HK-2 (cell line): Measurements from ENCODE around the gene NFATC2.

Experiments used
- DNase-seq: peaks from one replicate; pipeline ENCODE4 v3.0.0-alpha.2; 2018; ENCODE audit not compliant: unreplicated experiment

The NFATC2 gene

GRCh38 chr20:51412951-51413481 lies 129.5 kb downstream of the NFATC2 start:
- DNase-seq, result no peak

DNA sequence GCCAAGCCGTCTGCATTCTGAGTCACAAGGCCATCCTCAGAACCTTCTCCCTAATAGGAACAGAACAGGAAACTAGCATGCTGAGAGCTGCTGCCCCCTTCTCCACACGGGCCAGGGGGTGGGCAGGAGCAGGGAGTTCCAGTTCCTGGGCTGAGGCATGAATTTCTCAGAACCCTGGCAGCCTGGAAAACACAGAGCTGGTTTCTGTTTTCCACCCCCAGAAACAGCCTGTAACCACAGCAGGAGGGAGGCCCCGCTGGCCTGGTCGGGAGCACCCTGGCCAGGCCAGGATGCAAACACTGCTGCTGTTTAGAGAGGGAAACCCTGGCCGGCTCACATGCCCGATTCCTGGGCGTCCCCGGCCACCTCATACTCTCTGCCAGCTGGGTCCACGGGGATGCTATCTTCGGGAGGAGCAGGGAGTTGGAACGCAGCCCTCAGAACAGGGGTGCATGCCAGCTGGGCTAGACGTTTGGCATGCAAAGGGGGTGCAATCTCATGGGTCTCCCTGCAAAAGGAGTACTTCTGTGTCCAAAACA lies 130.1 kb downstream of the NFATC2 start:
- no peak for DNase-seq

DNA sequence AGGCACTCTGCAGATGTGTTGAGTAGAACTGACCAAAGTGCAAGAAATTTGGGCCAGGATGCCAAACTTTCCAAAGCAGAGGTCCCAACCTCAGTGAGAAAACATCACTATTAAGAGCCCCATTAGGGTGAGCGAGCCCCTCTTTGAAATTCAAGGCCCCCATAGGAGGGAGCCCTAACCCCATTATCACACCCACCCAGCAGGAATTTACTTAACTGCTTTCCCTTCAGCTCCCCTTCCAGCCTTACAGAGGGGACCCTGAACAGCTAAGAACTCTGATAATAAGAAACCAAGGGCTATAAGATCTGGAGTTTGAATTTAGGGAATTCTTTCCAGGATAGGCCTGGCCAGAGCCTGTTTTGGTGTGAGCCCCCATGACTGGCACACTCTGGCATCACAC lies 130.6 kb downstream of the NFATC2 start:
- DNase-seq, result no peak

DNA sequence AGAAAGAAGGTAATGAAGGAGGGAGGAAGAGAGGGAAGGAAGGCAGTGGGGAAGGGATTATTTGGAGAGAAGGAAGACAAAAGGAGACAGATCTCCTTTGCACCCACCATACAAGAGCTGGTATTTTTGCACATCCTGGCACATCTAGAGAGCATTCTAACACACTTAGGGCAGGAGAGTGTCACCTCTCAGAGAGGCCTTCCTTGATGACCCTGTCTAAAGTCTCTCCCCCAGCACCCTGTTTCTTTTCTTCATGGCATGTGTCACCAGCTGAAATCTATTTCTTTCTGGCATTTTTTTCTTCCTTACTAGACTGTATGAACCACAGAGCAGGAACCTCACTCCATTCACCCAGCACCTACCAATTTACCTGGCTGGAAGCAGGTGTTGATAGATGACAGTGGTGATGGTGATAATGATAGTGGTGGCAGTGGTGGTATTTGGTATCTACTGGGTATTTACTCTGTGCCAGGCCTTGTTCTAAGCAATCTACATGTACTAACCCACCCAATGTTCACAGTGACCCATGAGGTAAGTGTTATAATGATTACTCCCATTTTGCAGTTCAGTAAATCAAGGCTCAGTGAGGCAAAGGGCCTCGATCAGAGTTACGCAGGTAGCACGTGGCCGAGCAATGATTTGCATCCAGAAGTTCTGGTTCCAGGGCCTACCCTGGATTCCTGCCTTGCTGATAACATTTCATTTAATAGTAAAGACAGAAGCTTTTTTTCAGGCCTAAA lies 131.8 kb downstream of the NFATC2 start:
- no peak for DNase-seq

DNA sequence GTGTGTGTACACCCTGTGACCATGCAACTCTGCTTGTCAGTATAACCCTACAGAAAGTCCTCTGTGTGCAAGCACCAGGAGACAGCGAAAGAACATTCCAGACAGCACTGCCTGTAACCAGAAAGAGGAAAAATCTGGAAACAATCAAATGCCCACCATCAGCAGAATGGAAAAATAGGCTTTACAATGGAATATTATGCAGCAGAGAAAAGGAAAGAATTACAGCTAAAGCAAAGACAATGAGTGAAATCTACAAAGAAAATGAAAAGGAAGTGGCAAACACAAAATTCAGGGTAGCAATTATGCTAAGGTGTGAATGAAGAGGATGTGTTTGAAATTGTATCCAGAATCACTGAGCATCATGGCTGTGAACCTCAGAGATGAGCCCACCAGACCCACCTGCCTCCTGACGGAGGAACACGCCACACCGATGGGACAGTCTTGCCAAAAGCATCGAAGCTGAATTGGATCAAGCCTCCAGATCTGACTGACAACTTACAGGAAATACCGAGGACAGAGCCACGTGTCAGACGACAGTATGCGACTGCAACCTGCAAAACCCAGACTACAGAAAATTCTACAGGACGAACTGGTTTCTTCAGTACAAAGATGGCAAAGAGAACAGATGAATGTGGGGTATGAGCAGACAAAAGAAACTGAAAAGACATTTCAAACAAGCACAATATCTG lies 133.2 kb downstream of the NFATC2 start:
- DNase-seq, result no peak

DNA sequence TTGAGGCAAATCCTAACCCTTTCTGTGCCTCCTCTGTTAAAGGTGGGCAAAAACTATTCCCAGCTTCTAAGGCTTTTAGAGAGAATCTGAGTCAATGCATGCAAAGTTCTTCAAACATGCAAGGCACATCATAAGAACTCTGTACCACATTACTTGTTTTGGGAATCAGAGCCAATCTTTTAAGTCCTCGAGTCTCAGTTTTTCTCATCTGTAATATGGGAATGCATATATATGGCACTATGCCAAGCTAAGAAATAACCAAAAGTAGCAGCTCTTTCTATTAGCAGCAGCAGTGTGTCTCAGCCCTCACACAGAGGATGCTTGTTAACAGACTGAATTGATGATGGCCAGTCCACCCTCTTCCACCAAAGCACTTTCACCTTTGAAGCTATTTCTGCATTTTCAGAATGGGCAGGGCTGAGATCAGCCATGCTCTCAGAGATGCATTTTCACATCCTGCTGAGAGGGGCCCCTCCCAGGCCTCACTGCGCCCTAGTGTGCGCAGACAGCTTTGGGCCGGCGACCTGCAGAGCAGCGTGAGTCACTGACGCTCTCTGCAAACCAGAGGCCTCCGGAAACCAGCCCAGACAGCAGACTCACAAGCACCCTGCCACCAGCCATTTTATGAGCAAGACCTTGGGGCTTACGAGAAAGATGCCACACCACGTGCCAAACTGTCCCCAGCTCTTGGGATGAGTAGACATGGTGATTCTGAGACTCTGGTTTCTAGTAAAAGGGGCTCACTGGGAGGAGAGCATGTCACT lies 138.0 kb downstream of the NFATC2 start:
- DNase-seq, result no peak

DNA sequence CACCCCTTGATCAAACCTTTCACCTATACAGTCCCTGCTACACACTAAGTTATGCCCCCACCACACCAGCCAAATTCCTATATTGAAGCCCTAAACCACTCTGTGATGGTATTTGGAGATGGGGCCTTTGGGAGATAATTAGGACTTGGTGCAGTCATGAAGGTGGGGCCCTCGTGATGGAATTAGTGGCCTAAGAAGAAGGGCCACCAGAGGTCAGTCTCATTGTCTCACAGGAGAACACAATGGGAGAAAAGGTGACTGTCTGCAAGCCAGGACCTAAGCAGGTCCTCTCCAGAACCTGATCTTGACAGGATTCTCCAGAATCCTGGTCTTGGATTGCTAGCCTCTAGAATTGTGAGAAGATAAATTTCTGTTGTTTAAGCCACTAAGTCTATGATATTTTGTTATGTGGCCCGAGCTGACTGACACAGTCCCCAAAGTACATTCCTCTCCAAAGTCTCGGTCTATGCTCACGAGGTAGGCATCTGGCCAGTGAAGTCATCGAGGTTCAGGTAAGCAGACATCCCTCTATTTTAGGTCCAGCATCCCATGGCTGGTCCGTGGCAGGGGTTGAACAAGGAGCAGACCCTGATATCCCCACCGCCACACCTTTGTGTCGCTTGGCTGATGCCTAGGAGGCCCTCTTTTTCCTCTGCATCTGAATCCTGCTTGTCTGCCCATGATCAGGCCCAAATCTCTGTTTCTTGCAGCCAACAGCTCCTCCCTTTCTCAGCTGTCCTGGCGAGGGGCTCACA lies 138.9 kb downstream of the NFATC2 start:
- DNase-seq, result no peak

- no peak for DNase-seq
Observed at GRCh38 chr20:51402201-51402600, 140.3 kb downstream of the NFATC2 start.

DNA sequence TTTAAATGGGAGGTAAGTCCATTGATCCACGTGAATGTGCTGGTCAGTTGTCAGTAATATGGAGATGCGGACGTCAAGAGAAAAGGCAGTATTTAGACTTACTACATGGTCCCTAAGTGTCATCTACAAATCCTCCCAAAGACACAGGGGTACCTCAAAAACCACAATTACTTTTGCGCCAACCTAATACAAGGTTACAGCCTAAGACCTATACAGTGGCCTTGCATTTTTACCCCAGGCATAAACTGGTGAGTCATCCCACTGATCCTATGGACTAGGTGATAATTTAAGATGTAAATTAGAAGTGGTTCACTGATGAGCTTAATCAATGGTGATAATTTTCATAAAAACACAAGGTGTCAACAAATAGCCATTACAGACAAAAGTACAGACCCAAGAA lies 141.0 kb downstream of the NFATC2 start:
- DNase-seq, result no peak

DNA sequence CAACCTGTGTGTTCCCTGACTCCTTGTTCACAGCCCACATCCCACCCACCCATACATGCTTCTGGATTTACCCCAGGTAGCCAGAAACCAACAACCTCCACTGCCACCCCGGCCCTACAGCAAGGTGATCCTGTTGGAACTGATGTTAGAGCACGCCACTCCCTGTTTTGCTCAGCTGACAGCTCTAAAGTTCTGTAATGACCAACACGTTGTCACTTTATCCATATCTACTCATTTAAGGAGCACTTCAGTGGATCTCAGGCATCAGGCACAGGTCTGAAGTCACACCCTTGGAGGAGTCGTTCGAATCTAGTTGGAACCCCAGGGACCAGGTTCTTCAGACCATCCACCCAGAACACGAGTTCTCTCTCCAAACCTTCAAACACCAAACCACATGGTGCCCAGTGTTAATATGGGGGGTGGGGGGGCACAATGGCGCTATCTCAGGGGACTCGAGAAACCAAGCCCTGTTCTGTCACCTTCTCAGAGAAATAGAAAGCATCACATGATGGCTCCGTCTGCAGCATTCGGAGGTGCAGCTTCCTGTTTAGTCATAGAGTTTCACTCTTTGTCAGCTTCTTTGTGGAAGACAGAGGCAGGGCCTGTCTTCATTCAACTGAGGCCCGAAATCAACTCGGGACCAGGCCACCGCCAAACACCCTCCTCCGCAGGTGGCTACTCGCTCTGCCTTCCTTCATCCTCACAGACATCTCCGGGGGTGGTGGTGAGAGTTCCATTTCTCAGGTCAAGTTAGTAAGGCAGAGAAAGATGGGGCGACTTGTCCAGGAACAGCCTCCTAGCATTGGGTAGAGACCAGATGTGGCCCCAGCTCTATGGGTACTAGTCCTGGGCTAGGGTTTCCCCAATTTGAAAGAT lies 142.2 kb downstream of the NFATC2 start:
- DNase-seq, result no peak

DNA sequence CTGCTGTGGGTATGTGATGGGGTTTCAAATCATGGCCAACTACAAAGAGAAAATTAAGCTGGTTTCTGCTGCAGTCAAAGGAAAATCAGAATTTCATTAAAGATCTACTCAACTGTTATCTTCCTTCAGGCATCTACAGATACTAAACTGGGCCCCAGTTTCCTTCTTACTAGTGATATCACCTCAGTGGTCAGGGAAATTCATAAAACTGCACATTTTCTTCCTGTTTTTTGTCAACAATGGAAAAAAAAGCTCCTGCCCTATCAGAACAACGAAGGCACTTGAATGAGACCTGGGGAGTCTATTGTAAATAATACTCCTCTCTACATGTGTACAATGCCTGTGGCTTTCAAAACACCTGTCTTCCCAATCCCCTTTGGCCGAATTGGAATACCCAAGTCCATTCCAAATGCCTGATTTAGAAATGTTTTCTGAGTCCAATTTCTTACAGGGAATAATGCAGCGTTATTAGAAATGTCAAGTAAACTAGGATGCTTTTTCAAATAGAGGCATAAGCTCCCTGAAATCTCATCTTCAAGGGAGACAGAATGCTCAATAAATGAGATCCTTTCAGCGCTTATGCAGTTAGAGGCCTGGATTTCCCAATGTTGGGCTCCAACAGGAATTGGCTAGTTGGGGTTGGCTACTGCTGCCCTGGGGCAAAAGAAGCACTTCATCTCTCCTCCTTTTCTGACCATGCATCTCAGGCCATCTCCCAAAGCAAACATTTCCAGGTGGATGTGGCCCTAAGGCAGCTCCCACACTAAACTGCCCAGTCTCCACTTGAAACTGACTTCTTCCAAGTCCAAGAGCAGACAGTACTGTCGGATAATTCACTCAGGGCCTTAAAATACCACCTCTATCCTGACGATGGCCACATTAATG lies 143.3 kb downstream of the NFATC2 start:
- DNase-seq, result no peak

DNA sequence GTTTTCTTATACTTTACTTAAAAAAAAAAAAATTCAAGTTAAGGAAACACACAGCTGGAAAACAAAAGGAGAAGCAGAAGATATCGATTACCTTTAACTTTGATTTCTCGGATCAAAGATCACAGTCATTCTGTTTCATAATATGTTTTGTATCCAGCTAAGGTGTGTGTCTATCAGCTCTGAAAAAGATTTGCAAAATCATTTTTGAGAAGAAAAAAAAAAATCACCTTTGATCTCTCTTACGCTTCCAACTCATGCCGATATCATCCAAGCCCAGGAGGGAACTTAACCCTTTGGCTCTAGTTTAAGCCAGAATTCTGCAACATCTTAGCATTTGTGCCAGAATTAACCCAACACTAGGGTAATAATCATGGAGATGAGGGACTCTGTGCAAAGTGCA lies 144.0 kb downstream of the NFATC2 start:
- no peak for DNase-seq

- no peak for DNase-seq
Observed at GRCh38 chr20:51398083-51398482, 144.4 kb downstream of the NFATC2 start.

DNA sequence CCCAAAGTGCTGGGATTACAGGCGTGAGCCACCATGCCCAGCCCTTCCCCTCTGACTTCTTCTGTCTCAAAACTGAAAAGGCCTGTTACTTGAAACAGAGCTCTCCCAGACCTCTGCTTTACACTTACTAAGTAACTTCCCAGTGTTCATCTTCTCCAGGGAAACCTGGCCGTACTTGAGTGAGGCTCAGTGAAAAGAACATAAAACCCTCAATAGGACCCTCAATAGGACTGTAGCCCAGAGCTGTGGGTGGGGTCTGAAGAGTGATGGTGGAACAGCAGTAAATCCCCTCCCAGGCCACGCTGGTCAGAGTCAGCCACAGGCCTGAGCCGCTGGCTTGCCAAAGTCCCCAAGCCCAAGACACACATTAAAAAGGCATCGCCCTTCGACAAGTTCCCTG lies 145.4 kb downstream of the NFATC2 start:
- DNase-seq, result no peak

DNA sequence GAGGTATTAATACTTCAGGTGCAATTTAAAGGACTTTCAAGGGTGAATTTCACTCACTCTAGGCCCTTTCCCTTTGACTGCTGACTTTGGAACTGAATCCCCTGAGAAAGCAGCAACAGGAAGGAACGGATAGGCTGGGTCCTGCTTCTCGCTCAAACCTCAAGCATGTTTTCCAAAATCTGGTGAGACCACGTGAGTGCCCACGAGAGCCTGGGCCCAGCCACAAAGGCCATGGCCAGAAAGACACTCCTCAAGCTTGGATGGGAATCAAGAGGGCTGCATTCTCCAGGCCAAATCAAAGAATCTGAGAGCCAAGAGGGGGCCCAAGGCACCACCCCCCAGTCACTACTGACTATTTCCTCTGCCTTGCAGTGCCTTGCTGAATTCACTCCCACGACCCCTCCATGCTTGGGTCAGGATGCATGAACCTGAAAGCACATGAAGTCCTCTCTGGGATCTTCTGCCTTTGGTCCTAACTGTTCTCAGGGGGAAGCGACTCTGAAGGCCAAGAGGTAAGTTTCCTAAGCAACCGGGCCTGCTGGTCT lies 146.1 kb downstream of the NFATC2 start:
- DNase-seq, result no peak

GRCh38 chr20:51394706-51395105 lies 147.8 kb downstream of the NFATC2 start:
- DNase-seq, result no peak

DNA sequence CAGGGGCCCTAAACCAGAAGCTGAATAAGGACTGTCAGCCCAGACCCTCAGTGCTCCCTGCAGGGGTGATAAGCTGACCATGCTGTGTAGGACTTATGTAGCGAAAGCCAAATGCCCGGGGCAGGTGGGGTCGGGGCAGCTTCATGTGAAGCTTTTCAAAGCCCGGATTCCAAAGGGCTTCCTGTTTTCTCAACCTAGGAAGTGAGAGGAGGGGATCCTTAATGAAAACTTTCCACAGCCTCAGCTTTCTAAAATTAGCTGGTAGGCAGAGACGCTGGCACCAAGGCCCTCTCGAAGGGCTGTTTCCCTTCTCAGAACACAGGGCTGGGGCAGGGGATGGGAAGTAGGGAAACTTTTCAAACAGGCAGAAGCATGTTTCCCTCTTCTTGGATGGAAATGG lies 148.9 kb downstream of the NFATC2 start:
- DNase-seq, result no peak

DNA sequence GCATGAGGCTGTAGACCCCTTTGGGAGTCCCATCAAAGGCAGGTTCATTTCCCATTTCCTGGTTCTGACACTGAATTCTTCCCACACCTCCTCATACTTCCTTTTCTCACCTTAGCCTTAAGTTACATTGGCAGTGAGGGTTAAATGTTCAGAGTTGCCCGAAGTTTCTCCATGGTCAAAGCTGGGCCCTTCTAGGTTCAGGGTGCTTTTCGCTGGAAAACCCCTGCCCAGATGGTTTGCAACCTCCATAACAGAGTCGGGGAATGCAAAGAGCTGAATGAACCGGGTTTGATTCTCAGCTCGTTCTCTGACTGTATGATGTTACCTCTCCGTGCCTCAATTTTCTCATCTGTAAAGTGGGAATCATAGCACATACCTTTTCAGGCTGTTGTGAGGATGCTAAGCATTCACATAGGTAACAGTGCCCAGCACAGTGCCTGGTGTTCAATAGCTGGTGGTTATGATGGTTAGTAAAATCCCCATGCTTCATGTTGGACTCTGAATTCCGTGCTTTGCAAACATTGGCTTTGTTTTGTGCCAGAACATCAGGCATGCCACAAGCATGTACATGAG lies 149.8 kb downstream of the NFATC2 start:
- DNase-seq, result no peak

DNA sequence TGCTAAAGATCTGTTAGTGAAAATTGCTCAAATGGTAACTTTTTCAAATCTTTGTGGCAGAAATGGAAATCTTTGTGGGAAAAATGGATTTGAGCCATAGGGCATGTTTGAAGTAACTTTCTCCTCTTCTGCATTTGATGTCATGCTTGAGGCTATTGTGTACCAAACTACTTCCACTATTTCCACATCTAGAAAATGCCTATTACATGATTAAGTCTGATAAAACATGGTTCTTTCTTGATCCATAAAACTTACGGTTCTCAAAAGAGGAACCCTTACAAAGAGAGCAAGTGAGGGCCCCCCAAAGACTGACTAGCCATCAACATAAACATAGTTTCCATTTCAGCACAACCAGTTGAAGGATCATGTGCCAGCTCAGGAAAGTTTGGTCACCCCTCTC lies 150.6 kb downstream of the NFATC2 start:
- DNase-seq, result no peak
